Measurements from ENCODE around the gene NRSN2. TPM values are rescaled to one million over a fixed set of nuclear protein-coding genes. Genes with fewer than 3 reads are reported as not detected.
"Not testable (repeated sequence)": the region's sequence is repeated elsewhere in the genome, so short reads cannot be mapped to it uniquely, and the experiment has no call there.

Gene NRSN2
- total RNA-seq, 1 donor from 2014 or later, result 17.4 TPM

DNA sequence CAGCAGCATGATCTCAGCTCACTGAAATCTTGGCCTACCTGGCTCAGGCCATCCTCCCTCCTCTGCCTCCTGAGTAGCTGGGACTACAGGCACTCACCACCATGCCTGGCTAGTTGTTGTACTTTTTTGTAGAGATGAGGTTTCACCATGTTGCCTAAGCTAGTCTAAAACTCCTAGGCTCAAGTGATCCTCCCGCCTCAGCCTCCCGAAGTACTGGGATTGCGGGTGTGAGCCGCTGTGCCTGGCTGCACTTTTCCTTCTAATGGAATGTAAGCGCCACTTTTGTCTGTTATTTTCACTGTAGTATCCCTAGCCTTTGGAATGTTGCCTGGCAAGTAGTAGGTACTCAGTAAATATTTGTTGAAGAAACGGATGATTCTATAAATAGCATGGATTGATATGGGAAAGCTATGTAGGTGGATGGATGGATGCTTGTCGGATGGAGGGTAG is 23.3 kb downstream of the NRSN2 start:
- intact Hi-C loops (cut with micrococcal nuclease), result no loop called here
- DNase-seq (no peak), ATAC-seq (no peak)

DNA sequence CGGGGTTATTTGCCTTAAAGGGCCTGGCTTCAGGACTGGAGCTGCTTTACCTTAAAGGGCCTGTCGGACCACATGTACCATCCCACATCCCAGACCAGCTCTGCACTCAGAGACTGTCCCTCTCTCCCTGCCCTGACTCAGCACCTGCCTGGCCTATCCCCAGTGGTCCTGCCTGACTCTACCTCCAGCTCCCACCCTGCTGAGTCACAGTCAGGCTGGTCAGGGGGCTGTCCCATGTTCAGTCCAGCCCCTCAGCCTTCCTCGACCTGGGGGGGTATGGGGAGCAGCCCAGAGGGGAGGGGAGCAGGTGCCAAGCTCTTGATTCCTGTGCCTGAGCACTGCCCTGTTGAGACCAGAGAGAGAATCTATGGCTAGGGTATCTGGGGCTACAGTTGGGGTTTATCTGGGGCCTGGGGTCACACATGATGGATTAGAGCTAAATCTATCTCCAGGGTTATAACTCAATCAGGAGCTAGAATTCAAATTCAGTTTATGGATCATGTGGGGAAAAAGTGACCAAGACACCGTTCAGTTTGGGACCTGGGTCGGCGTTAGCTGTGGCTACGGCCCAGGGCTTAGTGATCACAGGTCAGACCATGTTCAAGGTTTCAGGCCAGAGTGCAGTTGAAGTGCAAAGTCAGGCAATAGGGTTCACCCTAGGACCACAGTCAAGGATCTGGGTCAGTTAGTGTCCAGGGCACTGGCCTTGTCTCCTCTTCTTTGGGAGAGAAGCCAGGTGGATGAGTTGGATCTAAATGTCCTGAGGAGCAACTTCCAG is 24.3 kb downstream of the NRSN2 start:
- DNase-seq (no peak), ATAC-seq (no peak)
- intact Hi-C loops (cut with micrococcal nuclease), result no loop called here

DNA sequence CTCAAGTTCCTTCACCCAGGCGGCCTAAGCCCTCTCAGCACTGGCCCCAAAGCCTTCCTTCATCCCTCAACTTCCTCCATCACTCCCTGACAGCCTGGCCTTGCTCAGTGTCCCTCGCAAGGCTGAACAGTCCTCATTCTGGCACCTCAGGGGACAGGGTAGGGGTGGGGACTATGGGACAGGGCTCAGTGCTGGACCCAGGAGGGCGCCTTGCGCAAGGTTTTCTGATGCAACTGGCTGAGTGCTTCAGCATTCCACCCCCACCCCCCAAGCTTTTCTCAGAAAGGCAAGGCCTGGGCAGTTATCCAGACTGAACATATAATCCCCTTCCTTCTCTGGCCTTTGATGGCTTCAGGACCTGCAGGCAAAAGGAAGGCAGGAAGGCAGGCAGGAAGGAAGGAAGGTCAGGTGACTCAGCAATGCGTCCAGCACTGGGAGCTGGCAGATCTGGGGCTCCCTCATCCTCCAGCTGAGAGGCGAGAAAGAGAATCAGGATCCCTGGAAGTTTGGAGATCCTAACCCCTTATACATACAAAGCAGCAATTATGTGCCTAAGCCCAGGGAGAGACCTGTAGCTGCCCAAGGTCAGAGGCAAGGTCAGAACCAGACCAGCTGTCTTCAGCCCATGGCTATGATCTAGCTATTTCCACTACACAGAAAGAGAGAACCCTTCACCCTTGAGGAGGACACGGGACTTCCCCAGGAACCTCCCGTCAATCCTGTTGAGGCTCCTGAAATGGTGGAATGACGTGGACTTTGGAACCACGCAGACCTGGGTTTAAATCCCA is 25.0 kb downstream of the NRSN2 start:
- DNase-seq, result peak; percentile 51
- peak; percentile 64 for ATAC-seq
- intact Hi-C loops (cut with micrococcal nuclease), result no loop called here

DNA sequence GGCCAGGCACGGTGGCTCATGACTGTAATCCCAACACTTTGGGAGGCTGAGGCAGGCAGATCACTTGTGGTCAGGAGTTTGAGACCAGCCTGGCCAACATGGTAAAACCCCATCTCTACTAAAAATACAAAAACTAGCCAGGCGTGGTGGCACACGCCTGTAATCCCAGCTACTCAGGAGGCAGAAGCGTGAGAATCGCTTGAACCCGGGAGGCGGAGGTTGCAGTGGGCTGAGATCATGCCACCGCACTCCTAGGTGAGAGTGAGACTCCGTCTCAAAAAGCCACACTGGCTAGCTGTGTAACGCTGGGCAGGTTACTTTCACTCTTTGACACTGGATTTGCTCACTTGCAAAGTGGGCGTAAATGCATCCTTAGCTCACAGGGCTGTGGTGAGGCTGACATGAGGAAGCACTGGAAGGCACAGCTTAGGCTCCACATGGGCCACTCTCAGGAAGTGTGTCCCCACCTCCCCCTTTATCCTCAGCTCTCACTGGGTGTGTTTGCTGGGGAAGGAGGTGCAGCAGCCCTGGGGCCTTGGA is 25.7 kb downstream of the NRSN2 start:
- DNase-seq; intact Hi-C loops (cut with micrococcal nuclease); ATAC-seq: not testable (repeated sequence)

DNA sequence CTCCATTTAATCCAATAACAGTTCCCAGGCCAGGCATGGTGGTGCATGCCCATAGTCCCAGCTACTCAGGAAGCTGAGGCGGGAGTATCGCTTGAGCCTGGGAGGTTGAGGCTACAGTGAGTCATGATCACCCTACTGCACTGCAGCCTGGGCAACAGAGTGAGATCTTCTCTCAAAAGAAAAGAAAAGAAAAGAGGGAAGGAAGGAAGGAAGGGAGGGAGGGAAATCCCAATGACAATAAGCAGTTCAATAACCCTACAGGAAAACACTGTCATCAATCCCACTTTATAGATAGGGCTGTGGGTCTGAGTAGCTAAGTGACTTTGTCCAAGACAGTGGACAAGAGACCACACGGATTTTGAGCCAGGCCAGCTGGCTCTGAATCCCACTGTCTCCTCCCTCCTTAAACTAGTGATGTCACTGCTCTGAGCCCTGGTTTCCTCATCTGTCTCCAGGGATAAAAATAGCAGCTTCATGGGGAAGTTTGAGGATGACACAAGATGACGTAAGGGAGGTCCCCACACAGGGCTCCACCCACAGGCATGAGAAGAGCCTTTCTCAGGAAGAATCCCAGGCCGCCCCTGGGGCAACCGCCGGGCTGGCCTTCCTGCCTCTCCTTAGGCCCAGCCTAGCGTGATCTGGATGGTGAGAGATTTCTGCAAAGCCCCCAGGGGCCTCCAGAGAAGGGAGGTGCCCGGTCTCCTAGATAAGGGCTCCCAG is 26.4 kb downstream of the NRSN2 start:
- ATAC-seq (peak; percentile 65), DNase-seq (peak; percentile 47)
- intact Hi-C loops (cut with micrococcal nuclease), result no loop called here

DNA sequence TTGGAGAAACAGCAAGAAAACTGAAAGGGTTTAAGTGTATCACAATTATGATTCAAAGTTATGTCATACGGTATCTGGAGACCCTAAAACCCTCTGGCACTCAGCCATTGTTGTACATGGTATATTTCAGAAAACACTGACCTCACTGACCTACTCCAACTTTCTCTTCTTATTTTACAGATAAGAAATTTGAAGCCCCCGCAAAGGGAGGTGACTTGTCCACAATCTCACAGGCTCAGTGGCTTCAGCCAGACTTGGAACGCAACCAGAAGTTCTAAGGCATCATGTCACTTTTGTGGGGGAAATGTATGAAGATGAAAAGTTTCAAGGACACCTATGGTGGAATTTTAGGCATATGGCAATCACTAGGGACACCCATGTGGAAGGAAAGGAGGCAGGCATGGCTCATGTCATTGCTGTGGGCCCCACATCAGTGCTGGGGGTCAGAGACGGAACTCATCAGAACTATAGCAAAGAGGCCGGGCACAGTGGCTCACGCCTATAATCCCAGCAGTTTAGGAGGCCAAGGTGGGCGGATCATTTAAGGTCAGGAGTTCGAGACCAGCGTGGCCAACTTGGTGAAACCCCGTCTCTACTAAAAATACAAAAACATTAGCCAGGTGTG is 28.5 kb downstream of the NRSN2 start:
- ATAC-seq (no peak), DNase-seq (no peak)
- intact Hi-C loops (cut with micrococcal nuclease), result no loop called here

DNA sequence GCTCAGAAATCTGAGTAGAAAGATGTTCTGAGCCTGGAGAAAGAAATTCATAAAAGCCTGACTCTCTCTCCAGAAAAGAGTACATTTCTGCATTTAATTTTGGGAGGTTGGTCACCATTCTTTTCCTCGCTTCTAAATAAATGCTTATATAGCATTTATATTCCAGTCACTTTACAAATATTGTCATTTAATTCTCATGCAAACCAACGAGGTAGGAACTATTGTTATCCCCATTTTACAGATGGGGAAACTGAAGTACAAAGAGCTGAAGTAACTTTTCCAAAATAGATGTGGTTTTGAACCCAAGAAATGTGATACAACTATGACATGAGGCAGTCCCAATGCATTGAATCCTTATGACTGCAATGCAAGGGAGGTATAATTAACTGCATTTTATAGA is 29.2 kb downstream of the NRSN2 start:
- intact Hi-C loops (cut with micrococcal nuclease), result no loop called here
- no peak for DNase-seq
- ATAC-seq, result no peak

DNA sequence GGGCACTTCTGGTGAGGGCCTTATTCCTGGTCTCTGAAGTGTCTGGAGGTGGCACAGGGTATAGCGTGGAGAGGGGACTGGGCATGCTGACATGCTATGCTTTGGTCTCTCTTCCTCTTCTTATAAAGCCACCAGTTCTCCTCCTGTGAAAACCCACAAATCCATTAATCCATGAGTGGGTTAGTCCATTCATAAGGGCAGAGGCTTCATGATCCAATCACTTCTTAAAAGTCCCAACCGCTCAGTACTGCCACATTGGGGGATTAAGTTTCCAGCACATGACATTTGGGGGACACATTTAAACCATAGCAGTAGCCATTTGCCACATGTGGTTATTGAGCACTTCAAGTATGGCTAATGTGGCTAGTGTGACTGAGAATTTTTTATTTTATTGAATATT is 29.8 kb downstream of the NRSN2 start:
- DNase-seq (no peak), ATAC-seq (no peak)
- intact Hi-C loops (cut with micrococcal nuclease), result no loop called here

DNA sequence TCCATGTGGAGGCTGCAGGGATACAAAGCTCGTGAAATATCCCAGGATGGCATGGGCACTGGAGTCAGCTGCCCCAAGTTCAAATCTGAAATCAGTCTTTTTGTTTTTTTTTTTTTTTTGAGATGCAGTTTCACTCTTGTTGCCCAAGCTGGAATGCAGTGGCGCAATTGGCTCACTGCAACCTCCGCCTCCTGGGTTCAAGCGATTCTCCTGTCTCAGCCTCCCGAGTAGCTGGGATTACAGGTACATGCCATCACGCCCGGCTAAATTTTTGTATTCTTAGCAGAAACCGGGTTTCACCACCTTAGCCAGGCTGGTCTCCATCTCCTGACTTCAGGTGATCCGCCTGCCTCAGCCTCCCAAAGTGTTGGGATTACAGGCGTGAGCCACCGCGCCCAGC is 30.7 kb downstream of the NRSN2 start:
- intact Hi-C loops (cut with micrococcal nuclease); ATAC-seq; DNase-seq: not testable (repeated sequence)

DNA sequence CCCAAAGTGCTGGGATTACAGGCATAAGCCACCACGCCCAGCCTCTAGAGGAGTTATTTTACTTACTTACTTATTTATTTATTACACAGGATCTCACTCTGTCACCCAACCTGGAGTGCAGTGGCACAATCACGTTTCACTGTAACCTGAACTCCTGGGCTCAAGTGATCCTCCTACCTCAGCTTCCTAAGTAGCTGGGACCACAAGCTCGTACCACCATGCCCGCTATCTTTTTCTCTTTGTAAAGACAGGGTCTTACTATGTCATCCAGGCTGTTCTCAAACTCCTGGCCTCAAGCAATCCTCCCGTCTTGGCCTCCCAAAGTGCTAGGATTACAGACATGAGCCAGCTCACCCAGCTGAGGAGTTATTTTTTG is 32.0 kb downstream of the NRSN2 start:
- intact Hi-C loops (cut with micrococcal nuclease), result no loop called here
- DNase-seq, result no peak
- no peak for ATAC-seq

DNA sequence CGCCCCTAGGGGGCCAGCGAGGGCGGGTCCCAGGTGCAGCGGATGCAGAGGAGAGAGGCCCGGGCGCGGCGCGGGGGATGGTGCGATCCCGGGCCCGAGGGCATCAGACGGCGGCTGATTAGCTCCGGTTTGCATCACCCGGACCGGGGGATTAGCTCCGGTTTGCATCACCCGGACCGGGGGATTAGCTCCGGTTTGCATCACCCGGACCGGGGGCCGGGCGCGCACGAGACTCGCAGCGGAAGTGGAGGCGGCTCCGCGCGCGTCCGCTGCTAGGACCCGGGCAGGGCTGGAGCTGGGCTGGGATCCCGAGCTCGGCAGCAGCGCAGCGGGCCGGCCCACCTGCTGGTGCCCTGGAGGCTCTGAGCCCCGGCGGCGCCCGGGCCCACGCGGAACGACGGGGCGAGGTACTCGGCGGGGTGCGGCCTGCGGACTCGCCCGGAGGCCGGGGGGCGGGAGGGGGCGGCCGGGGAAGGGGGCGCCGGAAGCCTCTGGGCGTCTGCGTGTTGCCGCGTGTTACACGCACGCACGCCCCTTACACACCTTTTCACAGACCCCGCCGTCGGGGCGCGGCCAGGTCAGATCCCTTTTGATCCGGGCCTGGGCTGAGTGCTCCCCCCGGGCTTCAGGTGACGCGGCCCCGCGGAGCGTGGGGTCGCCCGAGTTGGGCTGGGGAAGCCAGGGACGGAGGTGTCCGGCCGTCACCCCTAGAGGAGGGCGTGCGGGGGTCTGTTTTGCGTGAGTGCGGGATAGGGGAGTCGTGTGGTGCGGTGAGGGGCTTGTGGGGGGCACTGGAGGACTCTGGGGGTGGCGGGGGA is 34.1 kb downstream of the NRSN2 start:
- peak; percentile 70 for ATAC-seq
- intact Hi-C loops (cut with micrococcal nuclease), result no loop called here

DNA sequence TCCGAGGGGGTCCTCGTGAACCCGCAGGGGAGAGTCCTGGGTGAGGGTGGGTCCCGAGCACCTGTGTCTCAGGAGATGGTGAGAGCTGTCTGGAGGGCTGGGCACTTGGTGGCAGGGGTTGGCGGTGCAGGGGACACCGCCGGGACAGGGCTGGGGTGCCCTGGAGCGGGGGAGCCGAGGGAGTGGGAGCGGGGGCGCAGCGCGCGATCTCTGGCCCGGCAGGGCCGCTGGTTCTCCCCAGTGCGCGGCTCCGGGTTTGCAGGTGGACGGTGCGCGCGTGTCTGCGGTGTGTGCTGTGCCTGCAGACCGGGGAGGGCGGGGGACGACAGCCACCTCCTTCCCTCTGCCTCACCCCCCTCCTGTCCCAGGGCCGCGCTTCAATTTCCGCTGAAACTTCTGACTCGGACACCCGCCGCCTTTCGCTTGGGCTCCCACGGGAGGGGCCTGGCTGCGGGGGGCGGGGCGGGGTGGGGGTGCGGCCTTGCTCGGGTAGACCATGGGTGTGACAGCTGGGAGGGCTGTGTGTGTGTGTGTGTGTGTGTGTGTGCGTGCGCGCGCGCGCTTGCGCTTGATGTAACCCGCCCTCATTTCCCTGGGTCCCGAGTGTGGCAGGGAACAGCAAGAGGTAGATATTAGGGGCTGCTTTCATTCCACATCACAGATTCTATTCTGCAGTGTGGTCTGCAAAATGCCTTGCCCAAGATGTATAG is 34.8 kb downstream of the NRSN2 start:
- intact Hi-C loops (cut with micrococcal nuclease), result no loop called here
- DNase-seq (peak; percentile 75), ATAC-seq (peak; percentile 89)

More for the DNA sequence above, 34.1 kb downstream of the NRSN2 start:
- DNase-seq, result peak; percentile 66

DNA sequence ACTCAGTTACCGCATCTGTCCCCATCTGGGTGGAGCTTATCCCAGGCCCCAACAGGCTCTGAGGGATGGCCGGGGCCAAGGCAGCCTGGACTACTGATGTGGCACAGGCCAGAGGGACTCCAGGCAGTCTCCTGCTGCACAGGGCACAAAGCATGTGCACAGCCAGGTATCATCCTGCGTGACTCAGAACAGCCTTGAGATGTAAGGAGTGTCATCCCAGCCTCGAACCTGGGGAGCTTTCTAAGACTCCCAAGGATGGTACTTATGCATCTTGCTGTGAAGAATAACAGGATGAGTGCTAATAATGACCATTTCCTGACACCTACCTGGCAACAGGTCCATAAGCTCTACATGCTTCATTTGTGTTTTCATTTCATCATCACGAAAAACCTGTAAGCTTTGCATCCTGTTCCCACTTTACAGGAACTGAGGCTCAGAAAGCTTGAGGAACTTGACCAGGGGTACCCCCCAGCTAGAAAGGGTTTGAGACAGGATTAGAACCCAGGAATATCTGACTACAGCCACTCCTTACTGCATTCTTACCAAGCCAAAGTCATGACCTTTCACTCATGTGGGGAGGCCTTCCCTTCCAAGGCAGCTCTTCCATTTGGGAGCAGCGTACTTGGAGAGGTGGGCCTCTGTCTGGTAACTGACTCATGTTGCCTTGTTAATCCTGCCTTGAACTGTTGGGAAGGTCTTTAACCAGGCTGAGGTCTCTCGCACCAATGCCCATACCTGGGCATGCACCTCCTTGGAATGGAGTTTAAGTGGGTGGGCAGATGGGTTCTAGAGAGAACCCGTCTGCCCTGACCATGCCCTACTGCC is 35.6 kb downstream of the NRSN2 start:
- no peak for DNase-seq
- ATAC-seq, result peak; percentile 22
- intact Hi-C loops (cut with micrococcal nuclease), result no loop called here

DNA sequence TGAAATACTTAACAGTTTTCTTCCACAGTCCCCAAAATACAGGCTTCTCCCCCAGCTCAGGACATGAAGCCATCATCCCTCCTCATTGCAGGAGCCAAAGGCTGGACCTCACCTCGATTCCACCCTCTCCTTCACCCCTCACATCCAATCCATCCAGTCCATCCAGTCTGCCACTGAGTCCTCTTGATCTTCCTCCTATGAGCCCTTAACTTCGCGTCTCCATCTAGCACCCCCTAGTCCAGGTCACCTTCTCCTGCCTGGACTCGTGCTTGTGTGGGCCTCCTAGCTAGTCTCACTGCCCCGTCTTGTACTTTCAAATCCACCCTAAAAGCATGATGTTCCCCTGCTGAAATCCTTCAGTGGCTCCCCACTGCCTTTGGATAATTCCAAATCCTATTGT is 37.0 kb downstream of the NRSN2 start:
- intact Hi-C loops (cut with micrococcal nuclease), result no loop called here
- ATAC-seq (no peak), DNase-seq (no peak)

DNA sequence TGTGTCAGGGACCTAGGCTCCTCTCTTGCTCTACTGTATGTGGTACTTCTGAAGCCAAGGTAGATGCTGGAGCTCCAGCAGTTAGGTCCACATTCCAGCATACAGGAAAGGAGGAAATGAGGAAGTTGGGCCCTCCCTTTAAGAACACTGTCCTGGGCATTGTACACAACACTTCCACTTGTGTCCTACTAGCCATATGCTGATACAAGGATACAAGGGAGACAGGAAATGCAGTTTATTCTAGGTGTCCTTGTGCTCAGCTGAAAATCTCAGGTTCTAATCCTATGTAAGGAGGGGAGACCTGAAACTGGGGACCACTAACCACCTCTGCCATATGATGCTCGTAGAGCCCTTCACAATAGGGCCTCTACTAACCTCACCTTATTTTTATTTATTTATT is 37.8 kb downstream of the NRSN2 start:
- ATAC-seq, result no peak
- no peak for DNase-seq
- intact Hi-C loops (cut with micrococcal nuclease), result no loop called here

DNA sequence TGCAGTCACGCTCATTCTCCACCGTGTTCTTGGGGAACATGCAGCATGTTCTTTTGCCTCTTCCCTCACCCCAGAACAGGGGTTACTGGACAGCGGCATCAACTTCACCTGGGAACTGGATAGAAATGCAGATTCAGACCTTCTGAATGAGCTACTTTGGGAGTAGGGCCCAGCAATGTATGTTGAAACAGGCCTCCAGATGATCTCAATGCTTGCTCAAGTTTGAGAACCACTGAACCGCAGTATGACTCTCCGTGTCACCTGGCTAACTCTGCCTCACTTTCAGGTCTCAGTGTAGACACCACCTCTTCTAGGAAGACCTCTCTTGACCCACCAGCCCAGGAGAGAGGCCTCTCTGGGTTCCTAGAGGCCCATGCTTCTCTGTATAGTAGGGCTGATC is 38.5 kb downstream of the NRSN2 start:
- intact Hi-C loops (cut with micrococcal nuclease), result no loop called here
- DNase-seq (no peak), ATAC-seq (no peak)

DNA sequence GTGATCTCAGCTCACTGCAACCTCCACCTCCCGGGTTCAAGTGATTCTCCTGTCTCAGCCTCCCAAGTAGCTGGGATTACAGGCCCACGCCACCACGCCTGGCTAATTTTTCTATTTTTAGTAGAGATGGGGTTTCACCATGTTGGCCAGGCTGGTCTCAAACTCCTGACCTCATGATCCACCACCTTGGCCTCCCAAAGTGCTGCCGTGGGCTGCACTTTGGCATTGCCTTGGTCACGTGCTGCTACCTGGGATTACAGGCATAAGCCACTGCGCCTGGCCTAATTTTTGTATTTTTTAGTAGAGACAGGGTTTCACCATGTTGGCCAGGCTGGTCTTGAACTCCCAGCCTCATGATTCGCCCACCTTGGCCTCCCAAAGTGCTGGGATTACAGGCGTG is 39.7 kb downstream of the NRSN2 start:
- intact Hi-C loops (cut with micrococcal nuclease); DNase-seq; ATAC-seq: not testable (repeated sequence)
